ENCODE data around the gene SNN.

DNA sequence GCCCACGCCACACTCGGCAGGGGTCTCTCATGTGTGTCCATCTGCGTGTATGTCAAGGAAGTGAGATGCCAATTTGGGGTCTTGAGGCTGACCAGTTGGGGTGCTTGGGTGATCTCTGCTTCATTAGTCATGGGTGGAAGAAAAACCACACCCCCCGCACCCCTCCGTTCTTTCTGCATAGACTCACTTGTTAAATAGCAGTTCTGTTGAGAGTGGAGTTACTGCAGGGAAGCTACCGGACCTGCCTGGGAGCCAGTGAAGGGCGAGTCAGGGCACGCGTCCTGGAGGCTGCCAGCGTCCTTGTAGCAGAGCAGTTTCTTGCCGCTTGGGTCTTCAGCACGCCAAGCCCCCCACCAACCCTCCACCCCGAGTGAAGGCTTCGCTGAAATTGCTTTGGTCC lies 8.5 kb downstream of the SNN start:
- TF ChIP-seq, protein P1, sequence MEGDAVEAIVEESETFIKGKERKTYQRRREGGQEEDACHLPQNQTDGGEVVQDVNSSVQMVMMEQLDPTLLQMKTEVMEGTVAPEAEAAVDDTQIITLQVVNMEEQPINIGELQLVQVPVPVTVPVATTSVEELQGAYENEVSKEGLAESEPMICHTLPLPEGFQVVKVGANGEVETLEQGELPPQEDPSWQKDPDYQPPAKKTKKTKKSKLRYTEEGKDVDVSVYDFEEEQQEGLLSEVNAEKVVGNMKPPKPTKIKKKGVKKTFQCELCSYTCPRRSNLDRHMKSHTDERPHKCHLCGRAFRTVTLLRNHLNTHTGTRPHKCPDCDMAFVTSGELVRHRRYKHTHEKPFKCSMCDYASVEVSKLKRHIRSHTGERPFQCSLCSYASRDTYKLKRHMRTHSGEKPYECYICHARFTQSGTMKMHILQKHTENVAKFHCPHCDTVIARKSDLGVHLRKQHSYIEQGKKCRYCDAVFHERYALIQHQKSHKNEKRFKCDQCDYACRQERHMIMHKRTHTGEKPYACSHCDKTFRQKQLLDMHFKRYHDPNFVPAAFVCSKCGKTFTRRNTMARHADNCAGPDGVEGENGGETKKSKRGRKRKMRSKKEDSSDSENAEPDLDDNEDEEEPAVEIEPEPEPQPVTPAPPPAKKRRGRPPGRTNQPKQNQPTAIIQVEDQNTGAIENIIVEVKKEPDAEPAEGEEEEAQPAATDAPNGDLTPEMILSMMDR (conservative IDR thresholded peaks at IDR 0.05) = no peak
- TF ChIP-seq EZH2 (IDR thresholded peaks at IDR 0.05; ENCODE audit: low read depth) = no peak
